ENCODE data around the gene CAB39.

DNA sequence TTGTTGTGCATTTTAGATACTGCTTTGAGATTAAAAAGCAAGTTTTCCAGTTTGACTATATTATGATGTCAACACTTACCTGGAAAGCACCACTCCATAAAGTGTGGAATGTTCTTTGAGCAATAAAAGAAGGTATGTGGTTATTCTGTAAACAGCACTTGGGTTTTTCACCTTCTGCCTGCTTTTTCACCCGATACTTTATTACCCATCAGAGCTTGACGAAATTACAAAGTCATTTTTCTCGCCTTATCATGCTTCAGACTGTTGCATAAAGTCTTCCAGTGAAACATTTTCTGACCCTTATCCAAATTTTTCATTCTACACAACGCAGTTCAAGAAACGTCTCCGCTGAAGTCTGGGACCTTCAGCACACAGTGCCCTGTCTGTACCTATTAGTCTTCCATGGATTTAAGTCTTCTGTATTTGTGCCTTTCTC lies 25.2 kb downstream of the CAB39 start:
- TF ChIP-seq POLR2AphosphoS5 (IDR thresholded peaks at IDR 0.05; ENCODE audit: low read depth, low read length) (no peak), POLR2A (IDR thresholded peaks at IDR 0.05; ENCODE audit: low read depth, low read length) (no peak), TAF1 (IDR thresholded peaks at IDR 0.05; ENCODE audit: borderline replicate concordance, low read depth, low read length) (no peak)
